Activated CD8-positive, alpha-beta memory T cell treated with anti-CD3 and anti-CD28 coated beads for 4 hours (primary cell): Measurements from ENCODE around the gene OR5A1.

Experiments used
- DNase-seq, 2 donors: peaks; one replicate each; pipeline ENCODE4 v3.0.0-alpha.2; 2020; ENCODE audit warnings: low read depth in 2 of 2

Gene OR5A1

DNA sequence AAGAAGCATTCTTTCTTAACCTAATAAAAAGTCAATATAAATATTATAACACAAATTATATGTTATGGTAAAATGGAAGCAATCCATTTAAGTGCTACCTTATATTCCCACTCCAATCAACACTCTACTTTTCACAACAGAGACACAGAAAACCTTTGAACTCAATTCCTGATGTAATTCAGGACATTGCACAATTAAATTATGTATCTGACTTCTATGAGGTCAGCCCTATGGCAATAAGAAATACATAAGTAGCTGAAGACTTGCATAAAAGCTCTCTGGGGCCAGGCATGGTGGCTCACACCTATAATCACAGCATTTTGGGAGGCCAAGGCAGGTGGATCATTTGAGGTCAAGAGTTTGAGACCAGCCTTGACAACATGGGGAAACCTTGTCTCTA, 43.6 kb downstream of the OR5A1 start:
- no peak for DNase-seq

DNA sequence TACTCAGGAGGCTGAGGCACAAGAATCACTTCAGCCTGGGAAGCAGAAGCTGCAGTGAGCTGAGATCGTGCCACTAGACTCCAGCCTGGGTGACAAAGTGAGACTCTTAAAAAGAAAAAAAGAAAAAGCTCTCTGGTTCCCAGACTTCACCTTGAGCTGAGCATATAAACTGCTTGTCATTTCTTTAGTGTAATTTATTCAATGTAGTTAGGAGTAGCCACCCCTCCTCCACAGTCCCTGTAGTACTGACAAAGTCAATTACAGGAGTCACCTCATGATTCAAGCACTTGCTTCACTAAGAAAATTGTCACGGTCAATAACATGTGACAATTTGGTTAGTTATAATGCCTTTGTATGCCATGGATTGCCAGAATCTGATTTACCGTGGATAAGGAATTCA, 44.1 kb downstream of the OR5A1 start:
- no peak for DNase-seq
